NT2/D1 (cell line): ENCODE measurements around the gene JPT2.

Source experiments
- YY1 ChIP-seq: IDR thresholded peaks from 2 replicates; pipeline ENCODE4 v1.6.1; 2011; ENCODE audit not compliant: insufficient read length, insufficient read depth
- ZNF274 ChIP-seq: IDR thresholded peaks from 2 replicates; pipeline ENCODE4 v1.6.1; 2011; ENCODE audit warnings: mild to moderate bottlenecking, low read depth, low read length

GRCh38 chr16:1638757-1639156 lies 39.3 kb upstream of the JPT2 start:
- no peak for TF ChIP-seq ZNF274
- TF ChIP-seq YY1: no peak
